AG09319 (cell line): ENCODE data around the gene MEGF8.
"Not testable (repeated sequence)": the region's sequence is repeated elsewhere in the genome, so short reads cannot be mapped to it uniquely, and the experiment has no call there.

Experiments
- DNase-seq: peaks from one replicate; pipeline ENCODE4 v3.0.0-alpha.2; 2010; ENCODE audit warnings: low read depth; ENCODE audit errors: extremely low read depth
- CTCF ChIP-seq: IDR thresholded peaks from 2 replicates; pipeline ENCODE4 v1.5.1; 2011; ENCODE audit warnings: low read depth, mild to moderate bottlenecking, inconsistent platforms, low read length, moderate library complexity

The MEGF8 gene

GRCh38 chr19:42334697-42335373 lies 9.4 kb downstream of the MEGF8 start:
- no peak for TF ChIP-seq CTCF
- DNase-seq = no peak

GRCh38 chr19:42335374-42335936 lies 10.0 kb downstream of the MEGF8 start:
- no peak for TF ChIP-seq CTCF
- DNase-seq = no peak

- DNase-seq = no peak
Measured at GRCh38 chr19:42335971-42336370, 10.5 kb downstream of the MEGF8 start.

GRCh38 chr19:42339126-42339860 lies 13.9 kb downstream of the MEGF8 start:
- DNase-seq = not testable (repeated sequence)

More at GRCh38 chr19:42335971-42336370, 10.5 kb downstream of the MEGF8 start:
- no peak for TF ChIP-seq CTCF

GRCh38 chr19:42339922-42340321 lies 14.5 kb downstream of the MEGF8 start:
- not testable (repeated sequence) for DNase-seq

- no peak for DNase-seq
- TF ChIP-seq CTCF = no peak; the same call in 1 of the 2 replicates
Measured at GRCh38 chr19:42343344-42344110, 18.1 kb downstream of the MEGF8 start.

GRCh38 chr19:42344336-42344893 lies 19.0 kb downstream of the MEGF8 start:
- DNase-seq = no peak
- TF ChIP-seq CTCF = no peak
